ENCODE data around the gene GATA6. TPM values are rescaled to one million over a fixed set of nuclear protein-coding genes. Genes with fewer than 3 reads are reported as not detected.

The GATA6 gene
- total RNA-seq, 1 donor from 2014 or later, result 0.40 TPM

DNA sequence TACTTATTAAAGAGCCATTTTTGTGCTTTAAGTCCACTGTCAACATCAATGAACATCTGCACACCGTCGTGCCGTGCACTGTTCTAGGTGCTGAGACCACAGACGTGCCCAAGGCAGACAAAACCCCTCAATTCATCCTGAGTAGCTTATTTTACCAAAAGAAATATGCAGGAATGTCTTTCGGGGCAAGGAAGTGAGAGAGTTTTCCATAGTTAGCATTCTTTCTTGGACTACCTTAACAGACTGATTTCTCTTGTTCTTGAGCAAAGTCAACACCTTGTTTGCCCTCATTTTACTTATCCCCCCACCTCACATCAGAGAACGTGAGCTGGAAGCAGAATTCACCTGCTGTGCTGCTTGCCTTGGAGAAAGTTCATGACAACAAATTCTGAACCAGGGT lies 69.3 kb downstream of the GATA6 start:
- no peak for DNase-seq (ENCODE audit: low read depth in 2 of 2)

DNA sequence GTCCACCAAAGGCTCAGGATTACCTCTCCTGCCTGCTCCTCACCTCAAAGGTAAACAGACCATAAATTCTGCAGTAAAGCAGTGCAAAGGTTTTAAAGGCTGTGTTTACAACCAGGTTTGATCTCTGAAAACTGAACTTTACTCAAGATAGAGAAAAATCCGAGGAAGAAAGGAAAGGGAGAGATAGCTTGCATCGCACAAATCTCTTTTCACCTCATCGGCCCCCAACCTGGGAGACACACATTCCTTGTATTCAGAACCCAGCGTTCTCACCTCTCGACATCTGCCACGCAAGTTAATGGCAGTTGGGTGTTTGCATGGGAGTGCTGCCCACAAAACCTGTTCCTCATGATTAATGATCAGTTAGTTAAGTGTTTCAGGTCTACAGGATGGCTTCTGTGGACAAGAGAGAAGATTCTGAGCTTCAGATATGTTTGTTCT lies 72.6 kb downstream of the GATA6 start:
- DNase-seq (ENCODE audit: low read depth in 2 of 2), result no peak

DNA sequence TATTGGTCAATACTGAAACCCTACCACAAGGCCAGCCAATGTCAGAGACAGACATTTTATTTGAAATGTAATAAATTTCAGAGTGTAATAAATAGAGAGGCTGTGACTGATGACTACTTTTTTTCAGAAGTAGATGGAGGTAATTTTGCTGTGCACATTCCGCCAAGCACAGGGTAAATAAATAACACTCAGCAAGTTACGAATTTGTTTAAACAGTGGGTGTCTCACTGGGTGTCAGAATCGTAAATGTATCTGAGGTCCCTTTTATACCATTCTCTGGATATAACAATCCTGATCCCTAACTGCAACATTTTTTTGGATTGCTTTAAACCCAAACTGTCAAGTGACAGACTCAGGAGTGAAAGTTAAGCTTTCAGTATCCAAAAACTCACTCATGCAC lies 74.1 kb downstream of the GATA6 start:
- DNase-seq (ENCODE audit: low read depth in 2 of 2), result no peak

DNA sequence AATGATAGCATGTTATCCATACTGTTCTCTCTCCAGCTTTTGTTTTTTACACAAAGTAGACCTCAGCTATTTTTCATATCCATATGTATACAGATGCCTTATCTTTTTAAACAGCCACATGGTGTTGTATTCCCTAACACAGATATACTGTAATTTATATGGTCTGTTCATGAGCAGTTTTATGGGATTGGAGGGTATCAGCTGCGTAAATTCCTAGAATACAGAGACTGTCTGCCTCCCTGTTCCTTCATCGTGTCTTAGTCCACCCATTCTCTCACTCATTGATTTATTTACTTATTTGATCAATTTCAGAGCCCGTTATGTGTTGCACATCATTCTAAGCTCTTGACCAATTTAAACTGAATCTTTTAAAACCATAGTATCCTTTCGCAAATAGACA lies 80.6 kb downstream of the GATA6 start:
- no peak for DNase-seq (ENCODE audit: low read depth in 2 of 2)

DNA sequence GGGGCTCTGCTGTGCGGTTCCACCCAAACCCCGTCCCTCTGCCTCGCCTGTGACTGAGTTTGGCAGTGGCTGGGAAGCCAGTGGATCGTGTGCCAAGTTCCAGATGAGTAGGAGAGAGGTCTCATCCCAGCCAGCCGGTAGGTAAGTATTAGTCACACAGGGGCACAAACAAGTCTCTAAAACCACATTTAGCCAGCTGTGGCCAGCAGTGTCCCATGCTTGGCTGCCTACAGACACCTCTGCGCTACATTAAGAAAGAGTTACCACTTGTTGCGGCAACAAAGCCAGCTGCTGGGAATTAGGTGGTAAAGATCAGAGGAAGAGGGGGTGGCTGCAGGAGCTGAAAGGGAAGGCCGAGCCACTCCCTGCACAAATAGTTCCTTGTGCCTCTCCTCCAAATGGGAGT lies 81.2 kb downstream of the GATA6 start:
- DNase-seq (ENCODE audit: low read depth in 2 of 2), result peak in 1 of 2 donors; percentile 67

Other genes with a start within 250 kb of the GATA6 start
- not detected in 2 replicates for gene CTAGE1, start 248.3 kb downstream of the GATA6 start, total RNA-seq

Data from lung microvascular endothelial cell (primary cell).